Measurements from ENCODE around the gene GPR15.

- TF ChIP-seq, protein P1, sequence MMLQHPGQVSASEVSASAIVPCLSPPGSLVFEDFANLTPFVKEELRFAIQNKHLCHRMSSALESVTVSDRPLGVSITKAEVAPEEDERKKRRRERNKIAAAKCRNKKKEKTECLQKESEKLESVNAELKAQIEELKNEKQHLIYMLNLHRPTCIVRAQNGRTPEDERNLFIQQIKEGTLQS (CRISPR knock-in tag; conservative IDR thresholded peaks at IDR 0.05) = no peak
- TF ChIP-seq FOXJ3 (CRISPR knock-in tag; IDR thresholded peaks at IDR 0.05; ENCODE audit: borderline replicate concordance) = no peak
- no peak for TF ChIP-seq CTCF (IDR thresholded peaks at IDR 0.05)
- TF ChIP-seq FOXK1 (CRISPR knock-in tag; IDR thresholded peaks at IDR 0.05) = no peak
- TF ChIP-seq USF1 (CRISPR knock-in tag; IDR thresholded peaks at IDR 0.05) = no peak
- TF ChIP-seq NFE2L1 (CRISPR knock-in tag; IDR thresholded peaks at IDR 0.05) = no peak
- TF ChIP-seq JUN (CRISPR knock-in tag; IDR thresholded peaks at IDR 0.05) = no peak
- no peak for TF ChIP-seq CREM (CRISPR knock-in tag; IDR thresholded peaks at IDR 0.05)
- no peak for TF ChIP-seq SOX15 (CRISPR knock-in tag; IDR thresholded peaks at IDR 0.05)
- no peak for TF ChIP-seq MXD4 (CRISPR knock-in tag; IDR thresholded peaks at IDR 0.05; ENCODE audit: borderline replicate concordance)
- TF ChIP-seq, protein P2, sequence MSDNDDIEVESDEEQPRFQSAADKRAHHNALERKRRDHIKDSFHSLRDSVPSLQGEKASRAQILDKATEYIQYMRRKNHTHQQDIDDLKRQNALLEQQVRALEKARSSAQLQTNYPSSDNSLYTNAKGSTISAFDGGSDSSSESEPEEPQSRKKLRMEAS (CRISPR knock-in tag; IDR thresholded peaks at IDR 0.05) = no peak
- no peak for TF ChIP-seq ATF1 (CRISPR knock-in tag; IDR thresholded peaks at IDR 0.05)
These were observed 13.0 kb upstream of the GPR15 start for GRCh38 chr3:98518816-98519215.

All from WTC11 (cell line).